22Rv1 (cell line): ENCODE data around the gene GLP1R.

Source experiments
- CTCF ChIP-seq: fragments of 450-650 bp; IDR thresholded peaks from 2 replicates; pipeline ENCODE4 v1.5.1; 2017; ENCODE audit warnings: mild to moderate bottlenecking
- ZFX ChIP-seq: fragments of 450-650 bp; IDR thresholded peaks from 2 replicates; pipeline ENCODE4 v1.6.1; 2017; ENCODE audit warnings: antibody characterized with exemption, borderline replicate concordance

GRCh38 chr6:39054577-39055142, 6.1 kb downstream of the GLP1R start:
- TF ChIP-seq CTCF (no peak), ZFX (no peak)
